Adrenal gland (tissue), 12 donors: Measurements from ENCODE around the gene PNPLA1. TPM values are rescaled to one million over a fixed set of nuclear protein-coding genes. Genes with fewer than 3 reads are reported as not detected.
A peak's percentile ranks its signal among the peaks of the same experiment; 100 is the strongest.

Source experiments
- DNase-seq, 7 donors: peaks; one replicate each; pipeline ENCODE4 v3.0.0-alpha.2; 2019 to 2020
- H3K27ac ChIP-seq, 5 donors: fragments of 200-600 bp; sonication (generic) in 4 of 5; 1 replicate in 3 of 5; 2 replicates in 2 of 5; pipeline versions ENCODE4 v1.5.1 to v1.8.0; 2016 to 2020; ENCODE audit warnings: mild to moderate bottlenecking in 1 of 5
- H3K27me3 ChIP-seq: fragments of 200-600 bp; 2 replicates; pipeline ENCODE4 v1.8.0; 2021
- H3K36me3 ChIP-seq, 2 donors: fragments of 200-600 bp; replicated peaks in 1 of 2; 1 replicate in 1 of 2; 2 replicates in 1 of 2; pipeline versions ENCODE4 v1.5.1 to v1.8.0; 2018 to 2022
- H3K4me1 ChIP-seq, 2 donors: fragments of 200-600 bp; replicated peaks in 1 of 2; 1 replicate in 1 of 2; 2 replicates in 1 of 2; pipeline versions ENCODE4 v1.5.1 to v1.8.0; 2018 to 2021
- H3K4me3 ChIP-seq, 4 donors: fragments of 200-600 bp; sonication (generic) in 3 of 4; one replicate each; pipeline ENCODE4 v1.5.1; 2016 to 2018
- H3K9me3 ChIP-seq, 3 donors: fragments of 200-600 bp; sonication (generic) in 1 of 3; replicated peaks in 1 of 3; 1 replicate in 2 of 3; 2 replicates in 1 of 3; pipeline versions ENCODE4 v1.5.1 to v1.8.0; 2016 to 2021
- CTCF ChIP-seq, 6 experiments: fragments of 450-650 bp in 4 of 6; fragments of 200-600 bp in 2 of 6; sonication (generic) in 1 of 6; IDR thresholded peaks; 1 replicate in 5 of 6; 2 replicates in 1 of 6; pipeline versions ENCODE4 v1.5.1 to v1.8.0; 2016 to 2021; ENCODE audit warnings: antibody characterized with exemption in 6 of 6, mild to moderate bottlenecking in 2 of 6, moderate library complexity in 1 of 6
- POLR2A ChIP-seq, 2 donors: fragments of 450-650 bp; IDR thresholded peaks; one replicate each; pipeline ENCODE4 v1.6.1; 2017; ENCODE audit warnings: antibody characterized with exemption in 2 of 2, mild to moderate bottlenecking in 2 of 2, moderate library complexity in 1 of 2
- WGBS, 4 donors: extraction: QIAGEN DNeasy Blood & Tissue Kit in 2 of 4; methylation state at CpG; one replicate each; pipeline versions ENCODE4 v1.1.5 to v1.1.7; 2013 to 2017; 5-methylcytosine and 5-hydroxymethylcytosine counted together
- intact Hi-C, 2 donors: fragments of 100-400 bp; cut with DNase I; formaldehyde crosslinking; loops; one replicate each; pipeline versions ENCODE4 v1.14.1 to v1.15.0; 2022 to 2023
- polyA plus RNA-seq, 3 donors: library from polyadenylated mRNA; stranded (reverse); fragments of 200-250 nt in 2 of 3; fragments of 350-450 nt in 1 of 3; fragmentation: Illumina TruSeq in 1 of 3; extraction: RNeasy Lipid Tissue Mini Kit (QIAGEN cat#74804) in 1 of 3; gene quantifications; one replicate each; pipeline ENCODE4 v1.2.3, GENCODE V29; 2013 to 2014
- total RNA-seq, 9 donors: library from RNA; depleted of rRNA in 4 of 9; stranded (reverse); fragments of >200 nt in 4 of 9; fragments of 120-200 nt in 1 of 9; fragmentation: NEBNext Ultra II Directional in 1 of 9; extraction: Animal tissue kit (Norgen Biotek cat#: 25700) in 1 of 9; gene quantifications; one replicate each; pipeline versions ENCODE4 v1.1.0 to v1.2.4, GENCODE V29; 2013 to 2023
- donor health status: healthy with polysubstance abuse.
- donor health status: Bipolar disorder and iron deficiency.
- donor health status: DM: yes; HTN: yes; CAD: no.
- donor health status: DM: no; HTN: no; CAD: no.
- donor health status: DM: no; HTN: no; CAD: no.
- donor health status: DM: yes; HTN: yes; CAD: no.

PNPLA1 gene
- total and polyA plus RNA-seq, 12 donors: 0.11 to 1.6 (median 0.29) TPM; not detected in 6

- Histone ChIP-seq H3K36me3 (no peaks in the 10 kb centered on the region), H3K27me3 (no peaks in the 10 kb centered on the region), H3K4me3 (no peak overlapping the region), H3K4me1 (no peaks in the 10 kb centered on the region), H3K9me3 (no peaks in the 10 kb centered on the region), H3K27ac (no peak overlapping the region)
- intact Hi-C loops: no loop called here
- WGBS, 4 donors: 29 to 30% (median 30%) methylated on average over 29 to 36 of the region's 36 CpGs
- TF ChIP-seq CTCF (IDR thresholded peaks at IDR 0.05) (peak; percentile 73 to 97 (median 89)), POLR2A (IDR thresholded peaks at IDR 0.05) (no peak)
- peak; percentile 65 to 90 (median 74) for DNase-seq
These were observed 71.0 kb downstream of the PNPLA1 start for GRCh38 chr6:36340618-36341454.

GRCh38 chr6:36343109-36343680 is 73.3 kb downstream of the PNPLA1 start:
- Histone ChIP-seq H3K27me3 (no peaks in the 10 kb centered on the region), H3K4me3 (no peak overlapping the region), H3K36me3 (no peaks in the 10 kb centered on the region), H3K4me1 (no peaks in the 10 kb centered on the region), H3K27ac (no peak overlapping the region), H3K9me3 (no peaks in the 10 kb centered on the region)
- DNase-seq: no peak
- no peak for TF ChIP-seq CTCF (IDR thresholded peaks at IDR 0.05)
- no peak for TF ChIP-seq POLR2A (IDR thresholded peaks at IDR 0.05)
- 69 to 91% (median 84%) methylated on average over 5 of the region's 5 CpGs for WGBS, 4 donors
- intact Hi-C loops: no loop called here

- WGBS, 4 donors: 84 to 87% (median 86%) methylated on average over 12 to 13 of the region's 13 CpGs
- Histone ChIP-seq H3K27ac (no peak overlapping the region), H3K4me3 (no peak overlapping the region), H3K4me1 (peaks cover 0 to 11% of the 10 kb centered on the region in 2 donors), H3K27me3 (no peaks in the 10 kb centered on the region), H3K9me3 (no peaks in the 10 kb centered on the region), H3K36me3 (no peaks in the 10 kb centered on the region)
- TF ChIP-seq POLR2A (IDR thresholded peaks at IDR 0.05) (no peak), CTCF (IDR thresholded peaks at IDR 0.05) (no peak)
- intact Hi-C loops: no loop called here
- DNase-seq: no peak
These were observed 76.0 kb downstream of the PNPLA1 start for GRCh38 chr6:36345681-36346466.
